Measurements from ENCODE around the gene ZBTB45. TPM values are rescaled to one million over a fixed set of nuclear protein-coding genes. Genes with fewer than 3 reads are reported as not detected.
"Not testable (repeated sequence)": the region's sequence is repeated elsewhere in the genome, so short reads cannot be mapped to it uniquely, and the experiment has no call there.

The ZBTB45 gene
- total RNA-seq, 1 donor from 2014 or later: 3.7 TPM

DNA sequence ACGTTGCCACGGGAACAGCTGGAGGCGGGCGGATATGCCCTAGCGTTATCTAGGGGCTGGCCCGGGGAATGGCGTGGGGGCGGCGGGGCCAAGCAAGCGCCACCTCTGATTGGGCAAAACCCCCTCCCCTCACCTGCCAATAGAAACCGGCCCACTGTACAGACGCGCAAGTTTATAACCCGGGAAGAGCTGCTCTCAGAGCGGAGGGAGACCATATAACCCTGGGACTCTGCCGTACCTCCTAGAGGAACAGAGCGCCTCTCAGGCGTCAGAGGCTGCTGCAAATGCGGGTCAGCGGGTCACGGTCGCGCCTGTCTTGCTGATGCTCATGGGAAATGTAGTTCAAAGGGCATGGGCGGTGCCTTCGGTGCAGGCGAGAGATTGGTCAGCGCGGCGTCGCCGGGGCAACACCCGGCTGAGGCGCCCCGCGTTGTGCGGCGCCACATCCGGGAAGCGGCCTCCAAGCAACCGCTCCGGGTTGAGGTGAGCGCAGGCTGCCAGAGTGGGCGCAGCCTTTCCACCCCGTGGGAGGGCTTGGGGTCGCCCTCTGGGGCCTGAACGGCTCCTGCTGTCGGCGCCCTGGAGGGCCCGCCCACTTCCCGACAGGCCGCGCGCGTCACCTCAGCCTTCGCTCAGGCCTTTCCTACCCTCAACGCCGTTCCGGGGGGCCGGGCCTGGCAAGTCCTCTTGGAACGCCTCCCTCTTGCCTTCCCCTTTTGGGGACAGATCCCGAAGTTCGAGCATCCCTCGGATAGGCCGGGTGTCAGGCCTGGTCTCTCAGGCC is 43.7 kb downstream of the ZBTB45 start, which contains the start of gene ZNF446:
Gene ZNF446, plus strand, starts transcription at position 639 of the 784 bp plus-strand sequence. CDS start 867 bp downstream, outside the sequence.
- peaks cover 18 to 37% (median 19%) of the 10 kb centered on the region in 3 donors for H3K4me1 ChIP-seq (ENCODE audit: control insufficient read depth in 3 of 3, insufficient read depth in 3 of 3, low read length in 3 of 3)
- H3K9ac ChIP-seq (ENCODE audit: low read depth in 1 of 3, low read length in 3 of 3): peak within 1 kb of the TSS; percentile 84 to 89 (median 85)
- peaks cover 25 to 36% (median 34%) of the 10 kb centered on the region in 3 donors for H3K36me3 ChIP-seq (ENCODE audit: control insufficient read depth in 3 of 3, insufficient read depth in 3 of 3, low read length in 3 of 3)
- peak within 1 kb of the TSS; percentile 86 to 92 (median 91) for H3K4me3 ChIP-seq (ENCODE audit: low read length in 3 of 3)
- H3K9me3 ChIP-seq (ENCODE audit: control insufficient read depth in 3 of 3, low read length in 3 of 3): no peaks in the 10 kb centered on the region
- peak within 1 kb of the TSS; percentile 88 for H3K27ac ChIP-seq (ENCODE audit: low read depth, low read length)
- H3K27me3 ChIP-seq (ENCODE audit: control insufficient read depth in 3 of 3, insufficient read depth in 3 of 3, low read length in 3 of 3): no peaks in the 10 kb centered on the region

- Histone ChIP-seq H3K27ac (ENCODE audit: low read depth, low read length) (peak overlapping the region; percentile 88), H3K4me3 (ENCODE audit: low read length in 3 of 3) (peak overlapping the region; percentile 86 to 92 (median 91)), H3K36me3 (ENCODE audit: control insufficient read depth in 3 of 3, insufficient read depth in 3 of 3, low read length in 3 of 3) (peaks cover 26 to 32% (median 29%) of the 10 kb centered on the region in 3 donors), H3K9ac (ENCODE audit: low read depth in 1 of 3, low read length in 3 of 3) (peak overlapping the region; percentile 84 to 89 (median 85)), H3K9me3 (ENCODE audit: control insufficient read depth in 3 of 3, low read length in 3 of 3) (no peaks in the 10 kb centered on the region), H3K27me3 (ENCODE audit: control insufficient read depth in 3 of 3, insufficient read depth in 3 of 3, low read length in 3 of 3) (no peaks in the 10 kb centered on the region), H3K4me1 (ENCODE audit: control insufficient read depth in 3 of 3, insufficient read depth in 3 of 3, low read length in 3 of 3) (peaks cover 18 to 37% (median 19%) of the 10 kb centered on the region in 3 donors)
Observed at GRCh38 chr19:58474997-58475713, 44.5 kb downstream of the ZBTB45 start.

DNA sequence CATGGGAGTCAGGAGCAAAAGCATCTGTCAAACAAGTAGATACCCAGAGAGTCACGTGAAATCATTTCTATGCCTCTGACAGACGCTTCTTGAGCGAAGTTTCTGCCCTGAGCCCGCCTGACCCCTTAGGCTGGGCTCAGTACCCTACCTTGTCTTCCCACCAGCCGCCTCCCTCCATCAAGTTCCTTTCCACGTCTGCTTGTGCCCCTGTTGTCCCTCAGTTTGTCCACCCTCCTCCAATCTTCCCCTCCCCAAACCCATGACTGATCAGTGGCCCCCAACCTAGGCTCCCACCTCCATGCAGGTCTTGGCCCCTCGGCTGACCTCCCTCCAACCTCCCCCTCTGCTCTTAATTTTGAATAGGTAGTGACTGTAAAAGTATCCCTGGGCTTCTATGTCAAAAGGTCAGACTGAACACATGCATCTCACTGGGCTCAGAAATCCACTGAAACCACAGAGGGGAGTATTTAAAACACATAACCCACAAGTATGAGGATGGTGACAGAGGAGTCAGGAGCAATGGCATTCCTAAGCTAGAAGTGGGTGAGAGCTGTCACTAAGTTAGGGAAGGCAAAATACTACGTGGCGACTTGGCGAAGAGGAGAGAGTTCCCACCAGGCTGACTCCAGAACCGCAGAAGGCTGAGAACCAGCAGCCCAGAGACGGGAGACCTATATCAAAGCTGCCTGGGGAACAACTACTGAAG is 45.2 kb downstream of the ZBTB45 start:
- no peaks in the 10 kb centered on the region for H3K27me3 ChIP-seq (ENCODE audit: control insufficient read depth in 3 of 3, insufficient read depth in 3 of 3, low read length in 3 of 3)
- H3K4me3 ChIP-seq (ENCODE audit: low read length in 3 of 3): no peak overlapping the region
- peak overlapping the region in 1 of 3 donors; percentile 89 for H3K9ac ChIP-seq (ENCODE audit: low read depth in 1 of 3, low read length in 3 of 3)
- peaks cover 18 to 37% (median 19%) of the 10 kb centered on the region in 3 donors for H3K4me1 ChIP-seq (ENCODE audit: control insufficient read depth in 3 of 3, insufficient read depth in 3 of 3, low read length in 3 of 3)
- H3K9me3 ChIP-seq (ENCODE audit: control insufficient read depth in 3 of 3, low read length in 3 of 3): no peaks in the 10 kb centered on the region
- peaks cover 29 to 38% (median 35%) of the 10 kb centered on the region in 3 donors for H3K36me3 ChIP-seq (ENCODE audit: control insufficient read depth in 3 of 3, insufficient read depth in 3 of 3, low read length in 3 of 3)
- peak overlapping the region; percentile 88 for H3K27ac ChIP-seq (ENCODE audit: low read depth, low read length)

GRCh38 chr19:58473775-58474174 is 45.8 kb downstream of the ZBTB45 start:
- H3K4me1 ChIP-seq (ENCODE audit: control insufficient read depth in 3 of 3, insufficient read depth in 3 of 3, low read length in 3 of 3): peaks cover 18 to 37% (median 19%) of the 10 kb centered on the region in 3 donors
- H3K27me3 ChIP-seq (ENCODE audit: control insufficient read depth in 3 of 3, insufficient read depth in 3 of 3, low read length in 3 of 3): no peaks in the 10 kb centered on the region
- peaks cover 27 to 37% (median 36%) of the 10 kb centered on the region in 3 donors for H3K36me3 ChIP-seq (ENCODE audit: control insufficient read depth in 3 of 3, insufficient read depth in 3 of 3, low read length in 3 of 3)
- H3K27ac ChIP-seq (ENCODE audit: low read depth, low read length): no peak overlapping the region
- no peaks in the 10 kb centered on the region for H3K9me3 ChIP-seq (ENCODE audit: control insufficient read depth in 3 of 3, low read length in 3 of 3)
- H3K9ac ChIP-seq (ENCODE audit: low read depth in 1 of 3, low read length in 3 of 3): no peak overlapping the region
- no peak overlapping the region for H3K4me3 ChIP-seq (ENCODE audit: low read length in 3 of 3)

DNA sequence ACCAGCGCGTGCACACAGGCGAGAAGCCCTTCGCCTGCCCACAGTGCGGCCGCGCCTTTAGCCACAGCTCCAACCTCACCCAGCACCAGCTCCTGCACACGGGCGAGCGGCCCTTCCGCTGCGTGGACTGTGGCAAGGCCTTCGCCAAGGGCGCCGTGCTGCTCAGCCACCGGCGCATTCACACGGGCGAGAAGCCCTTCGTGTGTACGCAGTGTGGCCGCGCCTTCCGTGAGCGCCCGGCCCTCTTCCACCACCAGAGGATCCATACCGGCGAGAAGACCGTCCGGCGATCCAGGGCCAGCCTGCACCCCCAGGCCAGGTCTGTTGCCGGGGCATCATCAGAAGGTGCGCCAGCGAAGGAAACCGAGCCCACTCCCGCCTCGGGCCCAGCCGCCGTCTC is 47.9 kb downstream of the ZBTB45 start:
- no peaks in the 10 kb centered on the region for H3K9me3 ChIP-seq (ENCODE audit: control insufficient read depth in 3 of 3, low read length in 3 of 3)
- H3K36me3 ChIP-seq (ENCODE audit: control insufficient read depth in 3 of 3, insufficient read depth in 3 of 3, low read length in 3 of 3): peaks cover 27 to 31% (median 30%) of the 10 kb centered on the region in 3 donors
- H3K4me3 ChIP-seq (ENCODE audit: low read length in 3 of 3): no peak overlapping the region
- H3K27ac ChIP-seq (ENCODE audit: low read depth, low read length): no peak overlapping the region
- H3K9ac ChIP-seq (ENCODE audit: low read depth in 1 of 3, low read length in 3 of 3): no peak overlapping the region
- H3K4me1 ChIP-seq (ENCODE audit: control insufficient read depth in 3 of 3, insufficient read depth in 3 of 3, low read length in 3 of 3): peaks cover 19 to 33% (median 27%) of the 10 kb centered on the region in 3 donors
- no peaks in the 10 kb centered on the region for H3K27me3 ChIP-seq (ENCODE audit: control insufficient read depth in 3 of 3, insufficient read depth in 3 of 3, low read length in 3 of 3)

GRCh38 chr19:58470837-58471543 is 48.6 kb downstream of the ZBTB45 start:
- not testable (repeated sequence) for H3K4me3 ChIP-seq (ENCODE audit: low read length in 3 of 3); H3K9ac ChIP-seq (ENCODE audit: low read depth in 1 of 3, low read length in 3 of 3); H3K27me3 ChIP-seq (ENCODE audit: control insufficient read depth in 3 of 3, insufficient read depth in 3 of 3, low read length in 3 of 3); H3K9me3 ChIP-seq (ENCODE audit: control insufficient read depth in 3 of 3, low read length in 3 of 3); H3K27ac ChIP-seq (ENCODE audit: low read depth, low read length)
- H3K4me1 ChIP-seq (ENCODE audit: control insufficient read depth in 3 of 3, insufficient read depth in 3 of 3, low read length in 3 of 3): peaks cover 19 to 30% (median 26%) of the 10 kb centered on the region in 3 donors
- H3K36me3 ChIP-seq (ENCODE audit: control insufficient read depth in 3 of 3, insufficient read depth in 3 of 3, low read length in 3 of 3): peaks cover 27 to 31% (median 30%) of the 10 kb centered on the region in 3 donors

DNA sequence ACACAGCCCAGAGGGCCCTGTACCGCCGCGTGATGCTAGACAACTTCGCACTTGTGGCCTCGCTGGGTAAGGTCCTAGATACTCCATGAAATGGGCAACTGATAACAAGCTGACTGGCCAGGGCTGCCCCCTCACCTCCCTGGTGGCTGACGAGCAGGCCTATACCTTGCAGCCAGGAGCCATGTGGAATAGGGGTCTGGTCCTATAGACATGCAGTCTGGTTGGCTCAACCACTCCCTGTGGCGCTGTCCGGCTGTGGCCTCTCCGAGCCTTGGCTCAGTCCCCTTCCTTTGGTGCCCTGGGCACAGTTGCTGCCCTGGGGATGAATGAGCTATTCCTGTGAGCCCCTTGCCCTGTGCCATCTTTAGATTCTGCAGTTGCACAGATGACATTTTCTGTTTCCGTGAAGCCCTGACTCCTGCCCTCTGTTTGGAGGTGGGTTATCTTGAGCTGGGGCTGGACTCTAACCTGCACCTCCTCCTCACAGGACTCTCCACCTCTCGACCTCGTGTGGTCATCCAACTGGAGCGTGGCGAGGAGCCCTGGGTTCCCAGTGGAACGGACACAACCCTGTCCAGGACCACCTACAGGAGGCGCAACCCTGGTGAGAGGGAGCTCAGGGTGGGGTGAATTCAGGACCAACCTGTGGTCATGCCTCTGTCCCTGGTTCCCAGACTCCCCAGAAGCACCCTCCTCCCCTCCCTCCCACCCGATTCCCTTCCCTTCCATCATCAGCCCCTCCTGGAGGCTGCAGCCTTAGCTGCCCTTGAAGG is 50.2 kb downstream of the ZBTB45 start:
- no peaks in the 10 kb centered on the region for H3K27me3 ChIP-seq (ENCODE audit: control insufficient read depth in 3 of 3, insufficient read depth in 3 of 3, low read length in 3 of 3)
- H3K36me3 ChIP-seq (ENCODE audit: control insufficient read depth in 3 of 3, insufficient read depth in 3 of 3, low read length in 3 of 3): peaks cover 27 to 31% (median 30%) of the 10 kb centered on the region in 3 donors
- no peak overlapping the region for H3K27ac ChIP-seq (ENCODE audit: low read depth, low read length)
- no peak overlapping the region for H3K4me3 ChIP-seq (ENCODE audit: low read length in 3 of 3)
- H3K9ac ChIP-seq (ENCODE audit: low read depth in 1 of 3, low read length in 3 of 3): no peak overlapping the region
- no peaks in the 10 kb centered on the region for H3K9me3 ChIP-seq (ENCODE audit: control insufficient read depth in 3 of 3, low read length in 3 of 3)
- H3K4me1 ChIP-seq (ENCODE audit: control insufficient read depth in 3 of 3, insufficient read depth in 3 of 3, low read length in 3 of 3): peaks cover 8 to 19% (median 15%) of the 10 kb centered on the region in 3 donors

- H3K4me1 ChIP-seq (ENCODE audit: control insufficient read depth in 3 of 3, insufficient read depth in 3 of 3, low read length in 3 of 3): peaks cover 8 to 19% (median 14%) of the 10 kb centered on the region in 3 donors
- no peak overlapping the region for H3K27ac ChIP-seq (ENCODE audit: low read depth, low read length)
- peak overlapping the region in 1 of 3 donors; percentile 48 for H3K4me3 ChIP-seq (ENCODE audit: low read length in 3 of 3)
- H3K27me3 ChIP-seq (ENCODE audit: control insufficient read depth in 3 of 3, insufficient read depth in 3 of 3, low read length in 3 of 3): no peaks in the 10 kb centered on the region
- no peaks in the 10 kb centered on the region for H3K9me3 ChIP-seq (ENCODE audit: control insufficient read depth in 3 of 3, low read length in 3 of 3)
- H3K9ac ChIP-seq (ENCODE audit: low read depth in 1 of 3, low read length in 3 of 3): peak overlapping the region in 1 of 3 donors; percentile 40
- peaks cover 27 to 31% (median 30%) of the 10 kb centered on the region in 3 donors for H3K36me3 ChIP-seq (ENCODE audit: control insufficient read depth in 3 of 3, insufficient read depth in 3 of 3, low read length in 3 of 3)
Observed at GRCh38 chr19:58468216-58468839, 51.3 kb downstream of the ZBTB45 start.

Data from skeletal muscle tissue (tissue), 4 donors.